ENCODE data around the gene BACH2. TPM values are rescaled to one million over a fixed set of nuclear protein-coding genes. Genes with fewer than 3 reads are reported as not detected.
A peak's percentile ranks its signal among the peaks of the same experiment; 100 is the strongest.

BACH2 gene
- total RNA-seq, 1 donor from 2014 or later = 3.9 TPM

DNA sequence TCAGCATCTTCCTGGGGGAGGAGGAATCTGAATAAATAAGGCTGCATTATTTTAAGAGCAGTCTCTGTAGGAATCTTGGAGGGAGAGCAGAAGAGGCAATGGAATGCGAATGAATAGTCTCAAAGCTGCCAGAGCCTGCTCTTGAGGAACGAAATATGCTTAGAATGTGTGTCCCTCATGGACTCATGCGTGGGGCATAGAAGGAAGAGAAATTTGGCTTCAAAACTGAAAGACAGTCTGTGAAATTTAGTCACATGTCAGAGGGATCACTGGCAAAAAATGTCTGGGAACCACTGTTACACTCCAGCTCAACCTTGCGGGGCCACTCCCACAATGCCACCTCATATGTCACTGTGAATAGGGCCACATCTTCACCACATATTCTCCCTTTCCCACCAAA, 306.9 kb downstream of the BACH2 start:
- Histone ChIP-seq H3K27me3 (no peaks in the 10 kb centered on the region), H4K20me1 (ENCODE audit: low read depth) (no peaks in the 10 kb centered on the region), H3K27ac (no peak overlapping the region), H3K9ac (no peak overlapping the region), H3K4me2 (no peak overlapping the region), H2AFZ (replicated peaks) (no peak overlapping the region), H3K4me3 (no peak overlapping the region), H3K36me3 (no peaks in the 10 kb centered on the region), H3K4me1 (peaks cover 24% of the 10 kb centered on the region), H3F3A (ENCODE audit: low read depth) (peaks cover 19% of the 10 kb centered on the region), H3K79me2 (ENCODE audit: low read depth) (no peaks in the 10 kb centered on the region), H3K9me3 (ENCODE audit: low read depth) (no peaks in the 10 kb centered on the region)
- Mint-ChIP-seq H3K36me3 (peaks cover 11% of the 10 kb centered on the region), H3K4me3 (no peak overlapping the region), H3K27me3 (ENCODE audit: insufficient read depth, low read depth) (no peaks in the 10 kb centered on the region), H3K4me1 (peaks cover 53% of the 10 kb centered on the region), H3K9me3 (peaks cover 4% of the 10 kb centered on the region), H3K27ac (no peak overlapping the region)
- no peak for DNase-seq (ENCODE audit: low spot score)
- no peak for TF ChIP-seq EZH2phosphoT487 (IDR thresholded peaks at IDR 0.05)
- TF ChIP-seq, protein P1, sequence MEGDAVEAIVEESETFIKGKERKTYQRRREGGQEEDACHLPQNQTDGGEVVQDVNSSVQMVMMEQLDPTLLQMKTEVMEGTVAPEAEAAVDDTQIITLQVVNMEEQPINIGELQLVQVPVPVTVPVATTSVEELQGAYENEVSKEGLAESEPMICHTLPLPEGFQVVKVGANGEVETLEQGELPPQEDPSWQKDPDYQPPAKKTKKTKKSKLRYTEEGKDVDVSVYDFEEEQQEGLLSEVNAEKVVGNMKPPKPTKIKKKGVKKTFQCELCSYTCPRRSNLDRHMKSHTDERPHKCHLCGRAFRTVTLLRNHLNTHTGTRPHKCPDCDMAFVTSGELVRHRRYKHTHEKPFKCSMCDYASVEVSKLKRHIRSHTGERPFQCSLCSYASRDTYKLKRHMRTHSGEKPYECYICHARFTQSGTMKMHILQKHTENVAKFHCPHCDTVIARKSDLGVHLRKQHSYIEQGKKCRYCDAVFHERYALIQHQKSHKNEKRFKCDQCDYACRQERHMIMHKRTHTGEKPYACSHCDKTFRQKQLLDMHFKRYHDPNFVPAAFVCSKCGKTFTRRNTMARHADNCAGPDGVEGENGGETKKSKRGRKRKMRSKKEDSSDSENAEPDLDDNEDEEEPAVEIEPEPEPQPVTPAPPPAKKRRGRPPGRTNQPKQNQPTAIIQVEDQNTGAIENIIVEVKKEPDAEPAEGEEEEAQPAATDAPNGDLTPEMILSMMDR (IDR thresholded peaks at IDR 0.05) = no peak
- no peak for TF ChIP-seq EZH2 (IDR thresholded peaks at IDR 0.05)

DNA sequence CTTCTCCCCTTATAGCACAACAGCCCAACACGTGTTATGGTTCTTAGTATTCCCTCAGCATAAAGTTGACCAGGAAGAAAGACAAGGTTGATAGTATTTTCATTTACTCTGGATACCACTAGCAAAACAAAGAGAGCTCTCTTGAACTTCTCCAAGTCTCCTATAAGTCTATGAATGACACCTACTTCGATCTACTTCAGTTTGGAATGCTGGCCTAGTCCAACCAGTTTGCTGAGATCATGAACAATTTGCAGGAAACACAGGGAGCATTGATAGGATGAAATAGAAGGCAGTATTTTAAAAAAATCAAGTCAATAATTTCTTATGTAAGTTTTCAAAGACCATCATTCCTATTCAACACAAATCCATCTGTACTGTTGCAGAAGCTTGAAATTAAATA, 308.8 kb downstream of the BACH2 start:
- Mint-ChIP-seq H3K27me3 (ENCODE audit: insufficient read depth, low read depth) (no peaks in the 10 kb centered on the region), H3K27ac (peak overlapping the region; percentile 85), H3K36me3 (peaks cover 9% of the 10 kb centered on the region), H3K9me3 (peaks cover 4% of the 10 kb centered on the region), H3K4me3 (no peak overlapping the region), H3K4me1 (peaks cover 60% of the 10 kb centered on the region)
- TF ChIP-seq, protein P1 (IDR thresholded peaks at IDR 0.05) = no peak
- TF ChIP-seq EZH2 (IDR thresholded peaks at IDR 0.05) (no peak), EZH2phosphoT487 (IDR thresholded peaks at IDR 0.05) (no peak)
- H3K9me3 ChIP-seq (ENCODE audit: low read depth) = no peaks in the 10 kb centered on the region
- no peaks in the 10 kb centered on the region for H3K79me2 ChIP-seq (ENCODE audit: low read depth)
- no peak overlapping the region for H3K4me3 ChIP-seq
- no peak overlapping the region for H2AFZ ChIP-seq (replicated peaks)
- no peaks in the 10 kb centered on the region for H4K20me1 ChIP-seq (ENCODE audit: low read depth)
- H3K36me3 ChIP-seq = no peaks in the 10 kb centered on the region
- H3K4me2 ChIP-seq = no peak overlapping the region
- H3K27ac ChIP-seq = no peak overlapping the region
- no peak for DNase-seq (ENCODE audit: low spot score)
- peaks cover 19% of the 10 kb centered on the region for H3F3A ChIP-seq (ENCODE audit: low read depth)
- H3K4me1 ChIP-seq = peaks cover 28% of the 10 kb centered on the region
- H3K9ac ChIP-seq = no peak overlapping the region
- H3K27me3 ChIP-seq = no peaks in the 10 kb centered on the region

DNA sequence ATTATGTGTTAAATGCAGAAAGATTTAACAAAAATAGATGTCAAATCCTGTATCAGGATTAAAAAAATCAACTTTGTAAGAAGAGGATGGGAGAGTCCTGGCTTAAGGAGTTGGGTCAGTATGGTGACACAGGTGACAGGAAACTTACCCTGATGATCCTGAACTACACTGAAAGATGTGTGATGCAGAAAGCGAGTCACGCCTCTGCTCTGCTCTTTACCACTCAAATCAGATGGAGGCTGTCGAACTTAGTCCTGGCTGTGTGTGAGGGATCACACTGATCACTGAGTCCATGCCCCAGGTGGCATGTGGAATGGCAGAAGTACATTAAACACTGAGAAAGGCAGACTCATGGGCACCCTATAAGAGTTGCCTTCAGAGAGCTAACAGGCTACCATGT, 309.5 kb downstream of the BACH2 start:
- Histone ChIP-seq H2AFZ (replicated peaks) (no peak overlapping the region), H3K27me3 (no peaks in the 10 kb centered on the region), H3K36me3 (no peaks in the 10 kb centered on the region), H3K4me2 (peak overlapping the region; percentile 49), H3K9me3 (ENCODE audit: low read depth) (no peaks in the 10 kb centered on the region), H3K4me1 (peaks cover 28% of the 10 kb centered on the region), H3F3A (ENCODE audit: low read depth) (peaks cover 19% of the 10 kb centered on the region), H3K4me3 (no peak overlapping the region), H3K79me2 (ENCODE audit: low read depth) (no peaks in the 10 kb centered on the region), H3K9ac (no peak overlapping the region), H3K27ac (no peak overlapping the region), H4K20me1 (ENCODE audit: low read depth) (no peaks in the 10 kb centered on the region)
- TF ChIP-seq, protein P1 (IDR thresholded peaks at IDR 0.05) = no peak
- TF ChIP-seq EZH2phosphoT487 (IDR thresholded peaks at IDR 0.05) (no peak), EZH2 (IDR thresholded peaks at IDR 0.05) (no peak)
- DNase-seq (ENCODE audit: low spot score) = no peak
- Mint-ChIP-seq H3K9me3 (peaks cover 4% of the 10 kb centered on the region), H3K4me3 (peak overlapping the region; percentile 34), H3K4me1 (peaks cover 61% of the 10 kb centered on the region), H3K27ac (peak overlapping the region; percentile 100), H3K27me3 (ENCODE audit: insufficient read depth, low read depth) (no peaks in the 10 kb centered on the region), H3K36me3 (peaks cover 9% of the 10 kb centered on the region)

All from neural progenitor cell (in vitro differentiated cells).